Neural cell (in vitro differentiated cells): ENCODE data around the gene USP13. TPM values are rescaled to one million over a fixed set of nuclear protein-coding genes. Genes with fewer than 3 reads are reported as not detected.

ENCODE experiments used
- H2AFZ ChIP-seq: fragments of 200-600, 300-800 bp; sonication (generic), shearing (Covaris generic); 2 replicates; pipeline ENCODE4 v1.6.0; 2014; ENCODE audit warnings: low read depth, mild to moderate bottlenecking, antibody characterized with exemption, low read length, moderate library complexity
- H3F3A ChIP-seq: fragments of 200-600 bp; shearing (Covaris generic); 2 replicates; pipeline ENCODE4 v1.6.1; 2016; ENCODE audit warnings: mild to moderate bottlenecking, moderate library complexity, mixed read lengths, antibody characterized with exemption, low read length; ENCODE audit not compliant: insufficient read depth, poor library complexity, severe bottlenecking
- H3K27ac ChIP-seq: fragments of 200-600, 300-800 bp; sonication (generic), shearing (Covaris generic); 2 replicates; pipeline ENCODE4 v1.5.1; 2014; ENCODE audit warnings: mild to moderate bottlenecking, low read length, moderate library complexity
- H3K27me3 ChIP-seq: fragments of 300-800, 200-600 bp; sonication (generic), shearing (Covaris generic); 2 replicates; pipeline ENCODE4 v1.6.0; 2014; ENCODE audit warnings: mild to moderate bottlenecking, low read depth, low read length, moderate library complexity; ENCODE audit not compliant: insufficient read depth
- H3K36me3 ChIP-seq: fragments of 300-800, 200-600 bp; sonication (generic), shearing (Covaris generic); 2 replicates; pipeline ENCODE4 v1.5.1; 2014; ENCODE audit warnings: mild to moderate bottlenecking, antibody characterized with exemption, low read length, moderate library complexity; ENCODE audit not compliant: insufficient read depth
- H3K4me2 ChIP-seq: fragments of 300-800, 200-600 bp; sonication (generic), shearing (Covaris generic); 2 replicates; pipeline ENCODE4 v1.6.0; 2014; ENCODE audit warnings: mild to moderate bottlenecking, low read length
- H3K4me3 ChIP-seq: fragments of 300-800, 200-600 bp; sonication (generic), shearing (Covaris generic); 2 replicates; pipeline ENCODE4 v1.5.1; 2014; ENCODE audit warnings: mild to moderate bottlenecking, low read length, moderate library complexity
- H3K79me2 ChIP-seq: fragments of 200-600 bp; shearing (Covaris generic); replicated peaks from 2 replicates; pipeline ENCODE4 v1.6.0; 2014; ENCODE audit warnings: mild to moderate bottlenecking, low read length, moderate library complexity; ENCODE audit not compliant: insufficient read depth
- H3K9ac ChIP-seq: fragments of 300-800, 200-600 bp; sonication (generic), shearing (Covaris generic); 2 replicates; pipeline ENCODE4 v1.6.1; 2016; ENCODE audit warnings: mild to moderate bottlenecking, low read length, mixed read lengths
- H3K9me2 ChIP-seq: fragments of 200-600 bp; shearing (Covaris generic); 2 replicates; pipeline ENCODE4 v1.6.1; 2016; ENCODE audit warnings: mild to moderate bottlenecking, low read length, mixed read lengths; ENCODE audit not compliant: insufficient read depth
- H3K9me3 ChIP-seq: fragments of 200-600, 300-800 bp; sonication (generic), shearing (Covaris generic); 2 replicates; pipeline ENCODE4 v1.6.1; 2016; ENCODE audit warnings: mild to moderate bottlenecking, mixed run types, low read length, moderate library complexity, mixed read lengths
- H4K20me1 ChIP-seq: fragments of 200-600 bp; shearing (Covaris generic); 2 replicates; pipeline ENCODE4 v1.6.1; 2016; ENCODE audit warnings: mild to moderate bottlenecking, mixed run types; ENCODE audit not compliant: insufficient read depth
- EP300 ChIP-seq: fragments of 450-650 bp; conservative IDR thresholded peaks from 2 replicates; pipeline ENCODE4 v1.6.1; 2014; ENCODE audit warnings: antibody characterized with exemption, mild to moderate bottlenecking, moderate library complexity; ENCODE audit not compliant: poor library complexity, severe bottlenecking
- EZH2 ChIP-seq: fragments of 200-600, 300-800 bp; shearing (Covaris generic), sonication (generic); IDR thresholded peaks from 2 replicates; pipeline ENCODE4 v1.6.1; 2014; ENCODE audit warnings: antibody characterized with exemption, low read length, borderline replicate concordance, mild to moderate bottlenecking; ENCODE audit not compliant: insufficient read depth, poor library complexity, severe bottlenecking
- MXI1 ChIP-seq: fragments of 450-650 bp; conservative IDR thresholded peaks from 2 replicates; pipeline ENCODE4 v1.6.1; 2014; ENCODE audit warnings: antibody characterized with exemption, mild to moderate bottlenecking; ENCODE audit not compliant: poor library complexity, severe bottlenecking
- POLR2AphosphoS5 ChIP-seq: IDR thresholded peaks from 2 replicates; pipeline ENCODE4 v1.6.1; 2012
- RAD21 ChIP-seq: fragments of 450-650 bp; conservative IDR thresholded peaks from 2 replicates; pipeline ENCODE4 v1.6.1; 2014; ENCODE audit warnings: antibody characterized with exemption, mild to moderate bottlenecking, moderate library complexity
- SMC3 ChIP-seq: fragments of 450-650 bp; conservative IDR thresholded peaks from 2 replicates; pipeline ENCODE4 v1.6.1; 2014; ENCODE audit warnings: antibody characterized with exemption, mild to moderate bottlenecking, moderate library complexity; ENCODE audit not compliant: poor library complexity
- TAF1 ChIP-seq: IDR thresholded peaks from 2 replicates; pipeline ENCODE4 v1.6.1; 2012; ENCODE audit warnings: low read depth
- polyA plus RNA-seq: library from polyadenylated mRNA; depleted of rRNA; stranded (reverse); fragments of >200 nt; gene quantifications from 2 replicates; pipeline ENCODE4 v1.2.3, GENCODE V29; 2014
- TF ChIP-seq, protein P1 (sequence below): IDR thresholded peaks from 2 replicates; pipeline ENCODE4 v1.6.1; 2012; ENCODE audit warnings: borderline replicate concordance
- TF ChIP-seq, protein P2 (sequence below): fragments of 450-650 bp; IDR thresholded peaks from 2 replicates; pipeline ENCODE4 v1.5.1; 2014; ENCODE audit warnings: antibody characterized with exemption, mild to moderate bottlenecking, moderate library complexity; ENCODE audit not compliant: poor library complexity, severe bottlenecking

Gene USP13
- polyA plus RNA-seq, 1 donor from 2014 or later, result 3.8 TPM

DNA sequence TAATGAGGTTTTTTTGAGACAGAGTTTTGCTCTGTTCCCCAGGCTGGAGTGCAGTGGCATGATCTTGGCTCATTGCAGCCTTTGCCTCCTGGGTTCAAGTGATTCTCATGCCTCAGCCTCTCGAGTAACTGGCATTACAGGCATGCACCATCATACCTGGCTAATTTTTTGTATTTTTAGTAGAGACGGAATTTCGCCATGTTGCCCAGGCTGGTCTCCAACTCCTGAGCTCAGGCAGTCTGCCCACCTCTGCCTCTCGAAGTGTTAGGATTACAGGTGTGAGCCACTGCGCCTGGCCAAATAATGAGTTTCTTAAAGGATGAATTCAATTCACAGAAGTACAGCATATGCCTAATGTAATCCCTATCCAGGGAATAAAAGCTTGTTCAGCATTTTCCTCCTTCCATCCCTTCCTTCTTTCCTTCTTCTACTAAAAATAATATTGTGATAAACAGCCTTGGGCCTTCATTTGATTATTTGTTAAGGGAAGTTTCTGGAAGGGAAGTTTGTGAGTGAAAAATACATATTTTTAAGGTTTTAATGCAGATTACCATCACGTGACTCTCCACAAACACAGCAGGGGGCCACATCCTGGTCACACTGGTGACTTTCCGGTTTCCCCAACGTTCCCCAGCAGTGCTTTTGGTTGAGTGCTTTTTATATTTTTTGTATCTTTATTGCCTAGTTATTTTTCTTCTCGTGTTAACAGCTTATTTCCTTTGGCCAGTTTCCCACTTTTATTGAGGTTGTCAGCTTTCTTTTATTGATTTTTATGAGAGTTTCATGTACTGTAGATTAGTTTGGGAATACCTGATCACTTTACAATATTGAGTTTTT lies 116.8 kb downstream of the USP13 start:
- Histone ChIP-seq H2AFZ (no peak overlapping the region), H3K4me2 (no peak overlapping the region), H3K4me3 (no peak overlapping the region), H3K9me3 (no peaks in the 10 kb centered on the region), H3K27me3 (no peaks in the 10 kb centered on the region), H3K36me3 (no peaks in the 10 kb centered on the region), H3K79me2 (no peaks in the 10 kb centered on the region), H3K9ac (no peak overlapping the region), H3K9me2 (no peaks in the 10 kb centered on the region), H3F3A (no peaks in the 10 kb centered on the region), H3K27ac (no peak overlapping the region), H4K20me1 (no peaks in the 10 kb centered on the region)
- TF ChIP-seq EP300, result no peak
- no peak for TF ChIP-seq RAD21
- TF ChIP-seq POLR2AphosphoS5, result no peak
- TF ChIP-seq, protein P1, sequence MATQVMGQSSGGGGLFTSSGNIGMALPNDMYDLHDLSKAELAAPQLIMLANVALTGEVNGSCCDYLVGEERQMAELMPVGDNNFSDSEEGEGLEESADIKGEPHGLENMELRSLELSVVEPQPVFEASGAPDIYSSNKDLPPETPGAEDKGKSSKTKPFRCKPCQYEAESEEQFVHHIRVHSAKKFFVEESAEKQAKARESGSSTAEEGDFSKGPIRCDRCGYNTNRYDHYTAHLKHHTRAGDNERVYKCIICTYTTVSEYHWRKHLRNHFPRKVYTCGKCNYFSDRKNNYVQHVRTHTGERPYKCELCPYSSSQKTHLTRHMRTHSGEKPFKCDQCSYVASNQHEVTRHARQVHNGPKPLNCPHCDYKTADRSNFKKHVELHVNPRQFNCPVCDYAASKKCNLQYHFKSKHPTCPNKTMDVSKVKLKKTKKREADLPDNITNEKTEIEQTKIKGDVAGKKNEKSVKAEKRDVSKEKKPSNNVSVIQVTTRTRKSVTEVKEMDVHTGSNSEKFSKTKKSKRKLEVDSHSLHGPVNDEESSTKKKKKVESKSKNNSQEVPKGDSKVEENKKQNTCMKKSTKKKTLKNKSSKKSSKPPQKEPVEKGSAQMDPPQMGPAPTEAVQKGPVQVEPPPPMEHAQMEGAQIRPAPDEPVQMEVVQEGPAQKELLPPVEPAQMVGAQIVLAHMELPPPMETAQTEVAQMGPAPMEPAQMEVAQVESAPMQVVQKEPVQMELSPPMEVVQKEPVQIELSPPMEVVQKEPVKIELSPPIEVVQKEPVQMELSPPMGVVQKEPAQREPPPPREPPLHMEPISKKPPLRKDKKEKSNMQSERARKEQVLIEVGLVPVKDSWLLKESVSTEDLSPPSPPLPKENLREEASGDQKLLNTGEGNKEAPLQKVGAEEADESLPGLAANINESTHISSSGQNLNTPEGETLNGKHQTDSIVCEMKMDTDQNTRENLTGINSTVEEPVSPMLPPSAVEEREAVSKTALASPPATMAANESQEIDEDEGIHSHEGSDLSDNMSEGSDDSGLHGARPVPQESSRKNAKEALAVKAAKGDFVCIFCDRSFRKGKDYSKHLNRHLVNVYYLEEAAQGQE, result no peak
- TF ChIP-seq SMC3, result no peak
- TF ChIP-seq EZH2, result no peak
- TF ChIP-seq, protein P2, sequence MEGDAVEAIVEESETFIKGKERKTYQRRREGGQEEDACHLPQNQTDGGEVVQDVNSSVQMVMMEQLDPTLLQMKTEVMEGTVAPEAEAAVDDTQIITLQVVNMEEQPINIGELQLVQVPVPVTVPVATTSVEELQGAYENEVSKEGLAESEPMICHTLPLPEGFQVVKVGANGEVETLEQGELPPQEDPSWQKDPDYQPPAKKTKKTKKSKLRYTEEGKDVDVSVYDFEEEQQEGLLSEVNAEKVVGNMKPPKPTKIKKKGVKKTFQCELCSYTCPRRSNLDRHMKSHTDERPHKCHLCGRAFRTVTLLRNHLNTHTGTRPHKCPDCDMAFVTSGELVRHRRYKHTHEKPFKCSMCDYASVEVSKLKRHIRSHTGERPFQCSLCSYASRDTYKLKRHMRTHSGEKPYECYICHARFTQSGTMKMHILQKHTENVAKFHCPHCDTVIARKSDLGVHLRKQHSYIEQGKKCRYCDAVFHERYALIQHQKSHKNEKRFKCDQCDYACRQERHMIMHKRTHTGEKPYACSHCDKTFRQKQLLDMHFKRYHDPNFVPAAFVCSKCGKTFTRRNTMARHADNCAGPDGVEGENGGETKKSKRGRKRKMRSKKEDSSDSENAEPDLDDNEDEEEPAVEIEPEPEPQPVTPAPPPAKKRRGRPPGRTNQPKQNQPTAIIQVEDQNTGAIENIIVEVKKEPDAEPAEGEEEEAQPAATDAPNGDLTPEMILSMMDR, result no peak
- TF ChIP-seq TAF1, result no peak
- TF ChIP-seq MXI1, result no peak

DNA sequence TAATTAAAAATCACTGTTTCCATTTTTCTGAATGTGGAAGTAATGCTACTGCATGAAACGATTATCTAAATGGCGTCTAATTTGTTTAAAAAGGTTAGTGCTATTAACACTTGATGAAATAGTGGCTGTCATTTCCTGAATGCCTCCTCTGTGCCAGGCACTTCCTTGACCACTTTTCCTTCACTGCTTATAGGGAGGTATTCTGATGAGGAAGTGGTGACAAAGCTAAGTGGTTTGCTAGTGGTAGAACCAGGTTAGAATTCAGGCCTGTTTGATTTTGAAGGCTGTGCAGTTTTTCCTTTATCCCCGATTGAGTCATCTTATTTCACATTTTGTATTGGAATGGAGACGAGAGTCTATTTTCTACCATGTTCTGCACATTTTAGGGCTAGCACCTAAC lies 119.0 kb downstream of the USP13 start:
- H3K79me2 ChIP-seq, result no peaks in the 10 kb centered on the region
- H3K27ac ChIP-seq, result no peak overlapping the region
- H3K9me3 ChIP-seq, result no peaks in the 10 kb centered on the region
- H3K9ac ChIP-seq, result no peak overlapping the region
- no peaks in the 10 kb centered on the region for H3K36me3 ChIP-seq
- H3F3A ChIP-seq, result no peaks in the 10 kb centered on the region
- H3K27me3 ChIP-seq, result no peaks in the 10 kb centered on the region
- TF ChIP-seq POLR2AphosphoS5 (no peak), EP300 (no peak), TAF1 (no peak), MXI1 (no peak), RAD21 (no peak), SMC3 (no peak), EZH2 (no peak)
- TF ChIP-seq, protein P1, result no peak
- TF ChIP-seq, protein P2, result no peak
- no peak overlapping the region for H3K4me3 ChIP-seq
- H3K9me2 ChIP-seq, result no peaks in the 10 kb centered on the region
- H3K4me2 ChIP-seq, result no peak overlapping the region
- no peak overlapping the region for H2AFZ ChIP-seq
- no peaks in the 10 kb centered on the region for H4K20me1 ChIP-seq
